ENCODE data around the gene PRMT1.
A peak's percentile ranks its signal among the peaks of the same experiment; 100 is the strongest.

The PRMT1 gene

DNA sequence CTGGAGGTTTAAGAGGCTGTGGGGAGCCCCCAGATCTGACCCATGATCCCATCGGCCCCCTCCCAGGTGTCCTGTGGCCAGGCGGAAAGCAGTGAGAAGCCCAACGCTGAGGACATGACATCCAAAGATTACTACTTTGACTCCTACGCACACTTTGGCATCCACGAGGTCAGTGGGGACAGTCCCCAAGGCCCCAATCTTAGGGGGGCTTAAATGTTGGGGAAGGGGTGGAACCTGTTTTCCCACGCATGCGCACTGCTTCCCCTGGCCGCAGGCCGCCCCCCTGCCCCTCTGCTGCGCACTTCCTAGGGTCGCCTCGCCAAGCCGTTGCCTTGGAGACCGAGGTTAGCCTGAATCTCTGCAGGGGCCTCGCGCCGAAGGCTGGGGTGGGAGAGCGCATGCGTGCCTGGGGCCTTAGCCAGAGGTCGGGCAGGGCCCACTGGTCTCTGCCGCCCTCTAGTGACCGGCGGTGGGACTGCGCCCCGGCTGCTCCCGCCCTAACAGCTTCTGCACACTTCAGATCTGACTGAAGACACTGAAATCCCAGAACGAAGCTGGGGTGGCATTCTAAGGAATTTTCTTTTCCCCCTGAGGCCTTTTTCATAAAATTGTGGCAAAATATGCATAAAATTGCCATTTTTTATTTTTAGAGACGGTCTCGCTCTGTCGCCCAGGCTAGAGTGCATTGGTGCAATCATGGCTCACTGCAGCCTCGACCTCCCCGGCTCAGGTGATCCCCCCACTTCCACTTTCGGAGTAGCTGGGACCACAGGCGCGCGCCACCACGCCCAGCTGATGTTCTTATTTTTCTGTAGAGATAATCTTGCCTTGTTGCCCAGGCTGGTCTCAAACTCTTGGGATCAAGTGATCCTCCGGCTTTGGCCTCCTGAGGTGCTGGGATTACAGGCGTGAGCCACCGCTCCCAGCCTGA lies 3.6 kb downstream of the PRMT1 start:
- H3K4me3 ChIP-seq (ENCODE audit: low read depth, low read length) = peak overlapping the region; percentile 36

DNA sequence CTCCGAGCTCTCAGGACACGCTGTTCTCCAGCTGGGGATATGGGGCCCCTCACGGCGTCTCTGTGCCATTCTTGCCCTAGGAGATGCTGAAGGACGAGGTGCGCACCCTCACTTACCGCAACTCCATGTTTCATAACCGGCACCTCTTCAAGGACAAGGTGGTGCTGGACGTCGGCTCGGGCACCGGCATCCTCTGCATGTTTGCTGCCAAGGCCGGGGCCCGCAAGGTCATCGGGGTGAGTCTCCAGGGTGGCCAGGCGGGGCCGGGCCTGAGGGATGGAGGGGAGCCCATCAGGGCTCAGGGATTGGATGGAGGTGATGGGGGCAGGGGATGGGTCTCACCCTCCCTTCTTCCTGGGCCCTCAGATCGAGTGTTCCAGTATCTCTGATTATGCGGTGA lies 4.8 kb downstream of the PRMT1 start:
- H3K4me3 ChIP-seq (ENCODE audit: low read depth, low read length) = no peak overlapping the region
- TF ChIP-seq, protein P1, sequence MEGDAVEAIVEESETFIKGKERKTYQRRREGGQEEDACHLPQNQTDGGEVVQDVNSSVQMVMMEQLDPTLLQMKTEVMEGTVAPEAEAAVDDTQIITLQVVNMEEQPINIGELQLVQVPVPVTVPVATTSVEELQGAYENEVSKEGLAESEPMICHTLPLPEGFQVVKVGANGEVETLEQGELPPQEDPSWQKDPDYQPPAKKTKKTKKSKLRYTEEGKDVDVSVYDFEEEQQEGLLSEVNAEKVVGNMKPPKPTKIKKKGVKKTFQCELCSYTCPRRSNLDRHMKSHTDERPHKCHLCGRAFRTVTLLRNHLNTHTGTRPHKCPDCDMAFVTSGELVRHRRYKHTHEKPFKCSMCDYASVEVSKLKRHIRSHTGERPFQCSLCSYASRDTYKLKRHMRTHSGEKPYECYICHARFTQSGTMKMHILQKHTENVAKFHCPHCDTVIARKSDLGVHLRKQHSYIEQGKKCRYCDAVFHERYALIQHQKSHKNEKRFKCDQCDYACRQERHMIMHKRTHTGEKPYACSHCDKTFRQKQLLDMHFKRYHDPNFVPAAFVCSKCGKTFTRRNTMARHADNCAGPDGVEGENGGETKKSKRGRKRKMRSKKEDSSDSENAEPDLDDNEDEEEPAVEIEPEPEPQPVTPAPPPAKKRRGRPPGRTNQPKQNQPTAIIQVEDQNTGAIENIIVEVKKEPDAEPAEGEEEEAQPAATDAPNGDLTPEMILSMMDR (conservative IDR thresholded peaks at IDR 0.05; ENCODE audit: low read depth, low read length) = no peak
- DNase-seq (ENCODE audit: low read depth) = no peak

More for the DNA sequence above, 3.6 kb downstream of the PRMT1 start:
- TF ChIP-seq, protein P1 (conservative IDR thresholded peaks at IDR 0.05; ENCODE audit: low read depth, low read length) = peak; percentile 97
- peak; percentile 92 for DNase-seq (ENCODE audit: low read depth)

DNA sequence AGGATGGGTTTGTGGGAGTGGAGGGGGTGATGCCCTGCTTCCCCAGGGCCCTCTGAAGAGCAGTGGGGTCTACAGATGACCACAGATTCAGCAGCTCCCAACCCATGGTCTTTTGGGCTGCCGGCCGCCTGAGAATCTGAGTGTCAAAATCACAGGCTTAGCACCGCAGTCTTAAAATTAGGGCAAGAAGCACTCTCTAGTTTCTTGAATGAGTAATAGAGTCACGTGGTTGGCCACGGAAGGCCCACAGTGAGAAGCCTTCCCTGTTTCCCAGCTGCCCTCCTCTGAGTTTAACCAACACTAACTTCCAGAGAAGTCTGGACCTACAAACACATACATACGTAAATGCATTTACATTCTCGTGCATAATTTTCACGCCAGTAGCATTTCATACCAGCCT lies 5.2 kb downstream of the PRMT1 start:
- no peak for DNase-seq (ENCODE audit: low read depth)
- no peak overlapping the region for H3K4me3 ChIP-seq (ENCODE audit: low read depth, low read length)
- TF ChIP-seq, protein P1 (conservative IDR thresholded peaks at IDR 0.05; ENCODE audit: low read depth, low read length) = no peak

DNA sequence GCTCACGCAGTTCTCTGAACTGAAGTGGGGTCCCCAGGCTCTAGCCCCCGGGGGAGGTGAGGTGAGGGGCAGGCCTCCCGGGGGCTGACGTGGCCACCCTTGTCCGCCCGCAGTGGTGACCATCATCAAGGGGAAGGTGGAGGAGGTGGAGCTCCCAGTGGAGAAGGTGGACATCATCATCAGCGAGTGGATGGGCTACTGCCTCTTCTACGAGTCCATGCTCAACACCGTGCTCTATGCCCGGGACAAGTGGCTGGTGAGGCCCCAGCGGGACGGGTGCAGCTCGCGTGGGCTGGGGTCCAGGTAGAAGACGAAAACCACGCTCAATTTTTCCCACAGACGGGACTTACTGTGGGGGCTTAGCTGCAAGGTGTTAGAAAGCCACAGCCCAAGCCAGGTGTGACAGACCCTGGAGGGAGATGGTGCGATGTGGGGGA lies 6.8 kb downstream of the PRMT1 start:
- TF ChIP-seq, protein P1 (conservative IDR thresholded peaks at IDR 0.05; ENCODE audit: low read depth, low read length) = no peak
- H3K4me3 ChIP-seq (ENCODE audit: low read depth, low read length) = no peak overlapping the region
- DNase-seq (ENCODE audit: low read depth) = no peak

DNA sequence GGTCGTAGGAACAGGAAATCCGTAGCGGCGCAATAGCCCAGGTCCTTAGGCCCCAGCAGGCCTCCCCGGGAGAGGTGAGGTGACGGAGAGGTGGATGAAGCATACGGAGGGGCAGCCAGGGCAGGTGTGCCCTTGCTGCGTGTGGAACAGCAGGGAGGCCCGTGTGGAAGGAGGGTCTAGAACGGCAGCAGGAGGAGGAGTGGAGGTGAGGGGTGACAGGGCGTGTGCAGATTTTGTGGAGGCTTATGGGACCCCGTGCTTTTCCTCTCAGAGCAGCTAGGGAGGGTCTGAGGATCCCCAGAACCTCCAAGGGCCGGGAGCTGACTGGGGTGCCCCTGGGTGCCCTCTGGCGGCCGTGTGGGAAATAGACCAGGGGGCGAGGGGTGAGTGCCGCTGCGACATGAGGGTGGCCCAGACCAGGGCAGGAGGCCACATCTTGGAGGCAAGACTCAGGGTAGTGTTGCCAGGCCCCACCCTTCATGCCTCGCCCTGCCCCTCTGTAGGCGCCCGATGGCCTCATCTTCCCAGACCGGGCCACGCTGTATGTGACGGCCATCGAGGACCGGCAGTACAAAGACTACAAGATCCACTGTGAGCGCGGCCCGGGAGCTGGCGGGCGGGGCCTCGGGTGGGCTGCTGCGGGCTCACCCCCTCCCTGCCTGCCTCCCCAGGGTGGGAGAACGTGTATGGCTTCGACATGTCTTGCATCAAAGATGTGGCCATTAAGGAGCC lies 7.3 kb downstream of the PRMT1 start:
- H3K4me3 ChIP-seq (ENCODE audit: low read depth, low read length) = no peak overlapping the region
- DNase-seq (ENCODE audit: low read depth) = no peak
- TF ChIP-seq, protein P1 (conservative IDR thresholded peaks at IDR 0.05; ENCODE audit: low read depth, low read length) = peak; percentile 51

DNA sequence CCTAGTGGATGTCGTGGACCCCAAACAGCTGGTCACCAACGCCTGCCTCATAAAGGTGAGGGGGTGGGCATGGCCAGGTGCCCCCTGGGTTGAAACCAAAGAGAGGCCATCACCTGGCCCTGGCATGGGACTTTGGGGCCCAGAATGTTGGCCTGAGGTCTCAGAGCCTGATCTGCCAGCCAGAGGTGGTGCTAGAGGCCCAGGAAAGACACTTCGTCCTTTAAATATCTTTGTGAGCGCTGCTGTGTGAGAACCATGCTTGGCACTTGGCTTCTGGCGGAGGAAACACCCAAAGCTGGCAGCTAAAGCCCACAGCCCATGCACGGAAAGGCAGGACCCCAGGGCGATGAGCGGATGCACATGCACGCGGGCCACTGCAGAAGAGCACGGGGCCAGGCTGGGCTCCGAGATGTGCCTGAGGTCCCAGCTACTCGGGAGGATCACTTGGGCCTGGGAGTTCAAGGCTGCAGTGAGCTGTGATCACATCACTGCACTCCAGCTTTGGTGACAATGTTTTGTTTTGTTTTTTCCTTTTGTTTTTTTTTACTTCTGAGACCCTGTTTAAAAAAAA lies 8.0 kb downstream of the PRMT1 start:
- DNase-seq (ENCODE audit: low read depth) = no peak
- TF ChIP-seq, protein P1 (conservative IDR thresholded peaks at IDR 0.05; ENCODE audit: low read depth, low read length) = peak; percentile 27
- no peak overlapping the region for H3K4me3 ChIP-seq (ENCODE audit: low read depth, low read length)

All from choroid plexus epithelial cell (primary cell).